Activated CD4-positive, CD25-positive, alpha-beta regulatory T cell treated with anti-CD3 and anti-CD28 coated beads, Interleukin-2, amount 50 U/mL, for 16 hours (primary cell): ENCODE data around the gene WDR82.

Source experiments
- DNase-seq: peaks from one replicate; pipeline ENCODE4 v3.0.0-alpha.2; 2020; ENCODE audit warnings: low read depth, low spot score

Gene WDR82

GRCh38 chr3:52257911-52258310 lies 20.5 kb downstream of the WDR82 start:
- DNase-seq: no peak

GRCh38 chr3:52256622-52257021 lies 21.8 kb downstream of the WDR82 start:
- DNase-seq: no peak

DNA sequence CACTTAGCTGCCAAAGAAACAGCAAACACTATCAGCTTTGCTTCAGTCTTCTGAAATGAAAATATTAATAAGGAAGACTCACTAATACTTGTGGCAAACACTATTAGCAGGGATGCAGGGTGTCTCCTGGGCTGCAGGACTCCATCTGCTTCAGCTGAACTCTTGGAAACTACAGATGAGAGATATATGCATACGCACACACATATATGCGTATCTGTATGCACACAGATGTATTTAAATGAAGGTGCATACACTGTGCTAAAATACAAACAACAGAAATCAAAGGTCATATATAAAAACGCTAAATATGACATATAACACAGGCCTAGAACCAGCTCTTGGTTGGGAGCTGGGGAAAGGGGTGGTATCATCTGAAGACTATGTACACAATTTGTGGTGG lies 22.3 kb downstream of the WDR82 start:
- DNase-seq: no peak

GRCh38 chr3:52254608-52255007 lies 23.8 kb downstream of the WDR82 start:
- DNase-seq: no peak

DNA sequence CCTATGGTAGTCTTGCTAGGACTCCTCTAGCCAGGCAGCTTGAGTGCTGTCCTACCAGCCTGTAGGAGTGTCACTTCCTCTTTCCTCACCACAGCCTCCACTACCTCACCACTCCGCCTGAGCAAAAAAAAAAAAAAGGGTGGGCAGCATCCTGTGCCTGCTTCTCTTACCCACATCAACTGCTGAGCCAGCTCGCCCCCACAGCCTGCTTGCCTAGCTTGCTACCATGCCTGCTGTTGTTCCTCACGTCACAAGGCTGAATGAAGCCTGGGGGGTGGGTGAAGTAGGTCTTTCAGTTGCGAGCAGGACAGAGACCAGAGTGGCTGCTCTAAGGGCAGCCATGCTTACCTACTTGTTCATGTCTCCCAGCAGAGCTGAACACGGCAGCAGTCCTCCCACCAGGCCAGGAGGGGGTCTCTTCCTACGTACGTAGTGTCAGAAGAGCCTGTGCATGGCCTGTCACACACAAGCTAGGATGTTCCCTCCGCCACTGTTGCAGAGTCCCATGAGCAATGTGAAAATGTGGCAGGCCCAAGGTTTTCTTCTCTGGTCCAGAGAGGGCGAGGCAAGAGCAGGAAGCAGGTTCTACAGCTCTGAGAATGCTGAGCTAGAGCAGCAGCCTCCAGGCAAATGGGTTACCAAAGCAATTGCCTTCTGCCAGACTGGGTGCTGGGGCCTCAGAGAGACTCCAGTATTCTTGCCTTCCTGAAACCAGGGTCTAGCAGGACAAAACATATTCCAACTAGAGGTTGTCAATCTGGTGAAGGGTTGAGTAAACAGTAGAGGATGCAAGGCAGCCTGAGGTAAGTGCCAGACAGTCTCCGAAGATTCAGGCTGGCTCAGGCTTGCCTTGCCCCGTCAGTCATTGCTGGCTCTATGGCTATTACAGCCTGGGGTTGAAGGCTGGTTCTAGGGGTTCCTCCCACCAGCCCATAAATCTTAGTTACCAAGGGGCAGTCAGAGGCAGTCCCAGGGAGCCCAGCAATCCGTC lies 24.8 kb downstream of the WDR82 start:
- DNase-seq: peak; percentile 69

GRCh38 chr3:52250122-52250521 lies 28.3 kb downstream of the WDR82 start:
- DNase-seq: no peak

- no peak for DNase-seq
Measured at GRCh38 chr3:52249683-52250082, 28.8 kb downstream of the WDR82 start.

DNA sequence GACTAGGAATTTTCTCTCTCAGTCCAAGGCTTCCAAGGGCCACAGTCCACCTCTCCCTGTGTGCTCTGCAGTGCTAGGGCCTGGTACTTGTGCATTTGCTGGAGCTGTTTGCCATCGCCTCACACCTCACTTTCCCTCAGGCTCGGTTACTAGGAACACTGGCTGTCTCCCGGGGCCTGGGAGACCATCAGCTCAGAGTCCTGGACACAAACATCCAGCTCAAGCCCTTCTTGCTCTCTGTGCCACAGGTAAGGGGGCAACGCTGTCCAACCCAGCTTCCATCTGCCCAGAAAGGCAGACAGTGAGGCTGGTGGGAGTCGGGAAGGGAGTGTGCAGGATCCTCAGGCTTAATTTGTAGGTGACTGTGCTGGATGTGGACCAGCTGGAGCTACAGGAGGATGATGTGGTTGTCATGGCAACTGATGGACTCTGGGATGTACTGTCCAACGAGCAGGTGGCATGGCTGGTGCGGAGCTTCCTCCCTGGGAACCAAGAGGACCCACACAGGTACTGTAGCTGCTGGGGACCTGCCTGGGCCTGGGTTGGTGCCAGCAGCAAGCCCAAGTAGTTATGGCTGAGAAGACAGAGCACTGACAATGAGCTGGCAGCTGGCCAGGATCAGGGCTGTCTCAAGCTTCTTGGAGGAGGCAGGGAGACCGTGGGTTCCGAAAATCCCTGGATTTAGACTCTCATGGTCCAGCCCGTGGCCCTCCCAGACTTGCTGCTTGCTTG lies 29.5 kb downstream of the WDR82 start:
- no peak for DNase-seq

DNA sequence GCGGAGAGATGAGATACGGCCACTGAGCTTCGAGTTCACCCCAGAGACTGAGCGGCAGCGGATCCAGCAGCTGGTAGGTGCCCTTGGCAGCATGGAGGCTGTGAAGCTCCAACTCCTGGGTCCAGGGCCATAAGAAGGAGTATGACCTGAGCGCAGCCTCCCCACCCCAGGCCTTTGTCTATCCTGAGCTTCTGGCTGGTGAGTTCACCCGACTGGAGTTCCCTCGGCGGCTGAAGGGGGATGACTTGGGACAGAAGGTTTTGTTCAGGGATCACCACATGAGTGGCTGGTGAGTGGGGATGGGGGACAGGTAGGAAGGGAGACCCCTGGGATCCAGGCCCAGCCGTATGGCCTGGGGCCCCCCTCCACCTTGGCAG lies 30.3 kb downstream of the WDR82 start:
- no peak for DNase-seq

- DNase-seq: no peak
Measured at GRCh38 chr3:52247409-52248164, 30.9 kb downstream of the WDR82 start.

DNA sequence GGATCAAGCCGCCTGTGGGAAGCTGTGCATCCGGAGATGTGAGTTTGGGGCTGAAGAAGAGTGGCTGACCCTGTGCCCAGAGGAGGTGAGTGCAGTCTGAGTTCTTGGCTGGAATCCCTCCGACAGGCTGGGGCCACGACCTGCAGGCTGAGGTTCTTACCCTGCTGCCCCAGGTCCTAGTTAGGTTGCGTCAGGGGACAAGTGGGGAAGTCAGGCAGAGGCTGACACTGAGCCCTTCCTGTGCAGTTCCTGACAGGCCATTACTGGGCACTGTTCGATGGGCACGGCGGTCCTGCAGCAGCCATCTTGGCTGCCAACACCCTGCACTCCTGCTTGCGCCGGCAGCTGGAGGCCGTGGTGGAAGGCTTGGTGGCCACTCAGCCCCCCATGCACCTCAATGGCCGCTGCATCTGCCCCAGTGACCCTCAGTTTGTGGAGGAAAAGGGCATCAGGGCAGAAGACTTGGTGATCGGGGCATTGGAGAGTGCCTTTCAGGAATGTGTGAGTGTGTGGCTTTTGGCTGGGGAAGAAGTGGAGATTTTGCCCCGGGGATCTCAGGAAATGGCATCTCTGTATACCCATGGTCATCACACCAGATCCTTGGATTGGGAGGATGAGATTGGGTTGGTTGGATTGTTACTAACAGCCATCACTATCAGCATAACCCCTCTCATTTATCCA lies 31.6 kb downstream of the WDR82 start:
- DNase-seq: no peak

GRCh38 chr3:52246264-52246620 lies 32.2 kb downstream of the WDR82 start:
- DNase-seq: no peak

- peak; percentile 21 for DNase-seq
Measured at GRCh38 chr3:52245322-52246263, 32.9 kb downstream of the WDR82 start, which contains the start of gene PPM1M. Gene PPM1M, plus strand, starts transcription at chr3:52245759. Its CDS starts 66 bp downstream, at chr3:52245825.

- DNase-seq: no peak
Measured at GRCh38 chr3:52243791-52244628, 34.4 kb downstream of the WDR82 start.

- DNase-seq: no peak
Measured at GRCh38 chr3:52242039-52242438, 36.4 kb downstream of the WDR82 start.

GRCh38 chr3:52240886-52241370 lies 37.5 kb downstream of the WDR82 start:
- no peak for DNase-seq

DNA sequence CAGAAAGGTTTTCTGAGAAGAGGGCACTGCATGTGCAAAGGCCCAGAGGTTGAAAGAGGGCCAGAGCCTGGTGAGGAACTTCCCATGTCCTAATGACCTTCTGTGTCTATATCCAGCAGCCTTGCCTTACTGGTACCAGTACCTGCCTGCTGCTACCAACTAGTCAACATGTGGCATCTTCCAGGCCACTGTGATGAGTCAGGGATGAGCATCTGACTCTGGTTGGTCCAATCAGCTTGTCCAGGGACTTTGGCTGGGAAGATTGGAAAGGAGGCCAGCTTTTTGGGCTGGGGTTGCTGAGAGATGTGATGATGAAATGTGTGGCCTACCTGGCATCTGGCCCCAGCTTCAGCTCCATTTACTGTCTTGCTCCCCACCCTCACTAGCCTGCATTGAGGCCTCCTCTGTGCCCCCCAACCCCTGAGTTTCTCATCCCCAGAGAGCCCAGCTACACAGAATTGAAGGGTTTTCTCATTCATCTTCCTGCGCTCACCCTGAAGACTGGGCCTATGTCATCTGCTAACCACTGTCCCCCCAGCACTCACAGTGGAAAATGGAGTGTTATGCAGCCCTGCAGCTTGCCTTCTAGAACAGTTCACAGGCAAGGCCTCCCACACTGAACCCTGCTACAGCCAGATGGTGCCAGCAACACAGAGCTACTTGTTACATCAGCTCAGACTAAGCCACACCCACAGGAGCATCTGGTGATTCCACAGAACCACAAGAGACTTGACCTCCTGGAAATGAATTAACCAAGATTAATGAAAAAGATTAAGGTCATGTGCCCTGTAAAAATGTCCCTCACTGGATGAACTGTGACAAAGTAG lies 38.2 kb downstream of the WDR82 start:
- DNase-seq: peak; percentile 25
